ENCODE results near the gene SLC6A12.

DNA sequence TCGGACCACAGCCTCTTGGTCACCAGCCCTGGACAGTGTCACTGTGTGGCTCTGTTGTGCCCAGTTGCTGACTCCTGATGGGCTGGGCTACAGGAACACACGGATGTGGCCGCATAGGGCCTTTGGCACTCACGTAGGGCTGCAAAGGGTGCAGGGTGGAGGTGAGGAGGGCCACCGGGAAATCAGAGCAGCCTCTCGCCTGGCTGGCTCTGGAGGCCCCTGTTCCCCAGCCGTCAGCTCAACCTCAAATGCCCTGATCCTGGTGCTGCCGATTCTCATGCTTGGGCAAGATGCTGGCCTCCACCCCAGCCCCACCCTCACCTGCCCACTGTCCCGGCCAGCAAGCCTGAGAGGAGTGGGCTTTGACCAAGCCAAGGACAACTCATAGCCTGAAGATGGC lies 59.0 kb downstream of the SLC6A12 start:
- TF ChIP-seq CREB1 (IDR thresholded peaks at IDR 0.05): no peak
- no peak for TF ChIP-seq CREB1 (CRISPR knock-in tag; IDR thresholded peaks at IDR 0.05)
- TF ChIP-seq, protein P1, sequence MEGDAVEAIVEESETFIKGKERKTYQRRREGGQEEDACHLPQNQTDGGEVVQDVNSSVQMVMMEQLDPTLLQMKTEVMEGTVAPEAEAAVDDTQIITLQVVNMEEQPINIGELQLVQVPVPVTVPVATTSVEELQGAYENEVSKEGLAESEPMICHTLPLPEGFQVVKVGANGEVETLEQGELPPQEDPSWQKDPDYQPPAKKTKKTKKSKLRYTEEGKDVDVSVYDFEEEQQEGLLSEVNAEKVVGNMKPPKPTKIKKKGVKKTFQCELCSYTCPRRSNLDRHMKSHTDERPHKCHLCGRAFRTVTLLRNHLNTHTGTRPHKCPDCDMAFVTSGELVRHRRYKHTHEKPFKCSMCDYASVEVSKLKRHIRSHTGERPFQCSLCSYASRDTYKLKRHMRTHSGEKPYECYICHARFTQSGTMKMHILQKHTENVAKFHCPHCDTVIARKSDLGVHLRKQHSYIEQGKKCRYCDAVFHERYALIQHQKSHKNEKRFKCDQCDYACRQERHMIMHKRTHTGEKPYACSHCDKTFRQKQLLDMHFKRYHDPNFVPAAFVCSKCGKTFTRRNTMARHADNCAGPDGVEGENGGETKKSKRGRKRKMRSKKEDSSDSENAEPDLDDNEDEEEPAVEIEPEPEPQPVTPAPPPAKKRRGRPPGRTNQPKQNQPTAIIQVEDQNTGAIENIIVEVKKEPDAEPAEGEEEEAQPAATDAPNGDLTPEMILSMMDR (IDR thresholded peaks at IDR 0.05 in 2 of 3, conservative IDR thresholded peaks at IDR 0.05 in 1 of 3; ENCODE audit: insufficient read depth in 2 of 3, low read depth in 1 of 3, low read length in 3 of 3): no peak
- TF ChIP-seq HMG20B (CRISPR knock-in tag; IDR thresholded peaks at IDR 0.05): no peak
- no peak for TF ChIP-seq HNRNPUL1 (IDR thresholded peaks at IDR 0.05; ENCODE audit: low read length)
- TF ChIP-seq ZNF274 (IDR thresholded peaks at IDR 0.05; ENCODE audit: borderline replicate concordance, low read depth, low read length): no peak
- TF ChIP-seq, protein P2, sequence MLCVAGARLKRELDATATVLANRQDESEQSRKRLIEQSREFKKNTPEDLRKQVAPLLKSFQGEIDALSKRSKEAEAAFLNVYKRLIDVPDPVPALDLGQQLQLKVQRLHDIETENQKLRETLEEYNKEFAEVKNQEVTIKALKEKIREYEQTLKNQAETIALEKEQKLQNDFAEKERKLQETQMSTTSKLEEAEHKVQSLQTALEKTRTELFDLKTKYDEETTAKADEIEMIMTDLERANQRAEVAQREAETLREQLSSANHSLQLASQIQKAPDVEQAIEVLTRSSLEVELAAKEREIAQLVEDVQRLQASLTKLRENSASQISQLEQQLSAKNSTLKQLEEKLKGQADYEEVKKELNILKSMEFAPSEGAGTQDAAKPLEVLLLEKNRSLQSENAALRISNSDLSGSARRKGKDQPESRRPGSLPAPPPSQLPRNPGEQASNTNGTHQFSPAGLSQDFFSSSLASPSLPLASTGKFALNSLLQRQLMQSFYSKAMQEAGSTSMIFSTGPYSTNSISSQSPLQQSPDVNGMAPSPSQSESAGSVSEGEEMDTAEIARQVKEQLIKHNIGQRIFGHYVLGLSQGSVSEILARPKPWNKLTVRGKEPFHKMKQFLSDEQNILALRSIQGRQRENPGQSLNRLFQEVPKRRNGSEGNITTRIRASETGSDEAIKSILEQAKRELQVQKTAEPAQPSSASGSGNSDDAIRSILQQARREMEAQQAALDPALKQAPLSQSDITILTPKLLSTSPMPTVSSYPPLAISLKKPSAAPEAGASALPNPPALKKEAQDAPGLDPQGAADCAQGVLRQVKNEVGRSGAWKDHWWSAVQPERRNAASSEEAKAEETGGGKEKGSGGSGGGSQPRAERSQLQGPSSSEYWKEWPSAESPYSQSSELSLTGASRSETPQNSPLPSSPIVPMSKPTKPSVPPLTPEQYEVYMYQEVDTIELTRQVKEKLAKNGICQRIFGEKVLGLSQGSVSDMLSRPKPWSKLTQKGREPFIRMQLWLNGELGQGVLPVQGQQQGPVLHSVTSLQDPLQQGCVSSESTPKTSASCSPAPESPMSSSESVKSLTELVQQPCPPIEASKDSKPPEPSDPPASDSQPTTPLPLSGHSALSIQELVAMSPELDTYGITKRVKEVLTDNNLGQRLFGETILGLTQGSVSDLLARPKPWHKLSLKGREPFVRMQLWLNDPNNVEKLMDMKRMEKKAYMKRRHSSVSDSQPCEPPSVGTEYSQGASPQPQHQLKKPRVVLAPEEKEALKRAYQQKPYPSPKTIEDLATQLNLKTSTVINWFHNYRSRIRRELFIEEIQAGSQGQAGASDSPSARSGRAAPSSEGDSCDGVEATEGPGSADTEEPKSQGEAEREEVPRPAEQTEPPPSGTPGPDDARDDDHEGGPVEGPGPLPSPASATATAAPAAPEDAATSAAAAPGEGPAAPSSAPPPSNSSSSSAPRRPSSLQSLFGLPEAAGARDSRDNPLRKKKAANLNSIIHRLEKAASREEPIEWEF (CRISPR knock-in tag; IDR thresholded peaks at IDR 0.05): no peak
- TF ChIP-seq, protein P3, sequence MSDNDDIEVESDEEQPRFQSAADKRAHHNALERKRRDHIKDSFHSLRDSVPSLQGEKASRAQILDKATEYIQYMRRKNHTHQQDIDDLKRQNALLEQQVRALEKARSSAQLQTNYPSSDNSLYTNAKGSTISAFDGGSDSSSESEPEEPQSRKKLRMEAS (CRISPR knock-in tag; IDR thresholded peaks at IDR 0.05): no peak
- no peak for TF ChIP-seq BHLHE40 (IDR thresholded peaks at IDR 0.05; ENCODE audit: low read length)
- no peak for TF ChIP-seq BDP1 (IDR thresholded peaks at IDR 0.05; ENCODE audit: insufficient read depth, insufficient read length)
- no peak for TF ChIP-seq SREBF1 (IDR thresholded peaks at IDR 0.05; ENCODE audit: borderline replicate concordance, low read depth, low read length)
